GM12892 (cell line): ENCODE results near the gene RAET1L.

Experiments
- POLR2A ChIP-seq: IDR thresholded peaks from 2 replicates; pipeline ENCODE4 v1.6.1; 2011; ENCODE audit warnings: low read depth, low read length, control low read depth
- POLR2AphosphoS5 ChIP-seq: IDR thresholded peaks from 2 replicates; pipeline ENCODE4 v1.6.1; 2011; ENCODE audit warnings: low read depth, low read length, control low read depth

DNA sequence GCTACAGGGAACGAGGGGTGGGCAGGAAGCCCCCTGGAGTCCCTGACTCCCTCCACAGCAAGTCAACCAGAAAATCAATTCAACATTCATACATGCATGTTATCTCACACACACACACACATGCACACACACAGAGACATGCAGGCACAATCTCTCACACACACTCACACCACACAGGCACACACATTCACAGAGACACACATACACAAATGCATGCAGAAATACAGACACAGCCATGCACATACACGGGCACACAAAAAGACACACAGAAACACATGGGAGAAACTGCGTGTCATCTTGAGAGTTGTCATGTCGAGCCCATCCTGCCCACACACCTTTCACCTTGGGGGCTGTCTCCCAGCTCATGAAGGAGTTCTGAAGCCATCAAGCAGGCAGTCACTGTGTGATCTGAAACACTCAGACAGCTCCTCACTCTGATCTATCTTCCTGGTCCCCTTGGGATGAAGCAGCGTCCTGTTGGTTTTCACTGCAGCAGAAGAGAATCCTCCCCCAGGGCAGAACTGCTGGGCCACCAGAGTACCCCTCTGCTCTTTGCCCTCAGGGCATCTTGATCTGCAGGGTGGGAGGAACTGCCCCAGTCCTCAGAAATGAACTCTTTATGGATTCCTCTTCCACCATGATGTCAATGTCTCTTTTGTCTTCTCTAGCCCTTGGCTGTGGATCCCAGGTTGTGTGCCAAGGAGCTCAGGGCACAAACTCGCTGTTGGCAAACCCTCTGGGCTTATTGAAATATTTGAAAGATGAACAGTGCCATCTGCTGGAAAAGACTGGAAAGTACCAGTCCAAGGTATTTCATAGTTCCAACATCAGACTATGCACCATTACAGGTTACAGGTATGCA is 8.8 kb downstream of the RAET1L start:
- TF ChIP-seq POLR2AphosphoS5 (no peak), POLR2A (no peak)
